ENCODE results near the gene USP25.

USP25 gene

DNA sequence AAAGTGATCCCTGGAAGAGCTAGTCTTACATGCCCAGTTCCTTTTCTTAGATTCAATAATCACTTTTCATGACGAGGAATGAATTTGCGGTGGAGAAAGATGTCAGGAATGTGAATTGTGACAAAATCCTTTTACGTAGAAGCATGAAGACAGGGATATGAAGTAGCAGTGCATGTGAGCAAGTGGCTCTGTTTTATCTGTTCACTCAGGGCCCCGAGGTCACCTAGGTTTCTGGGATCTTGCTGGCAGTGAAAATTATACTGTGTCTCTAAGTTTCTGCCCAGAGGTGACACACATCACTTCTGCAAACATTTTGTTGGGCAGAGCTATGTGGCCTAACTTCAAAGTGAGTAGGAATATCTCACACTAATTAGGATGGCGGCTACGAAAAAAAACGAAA lies 79.3 kb downstream of the USP25 start:
- no peak for DNase-seq (ENCODE audit: low read depth in 3 of 3, low spot score in 1 of 3)

DNA sequence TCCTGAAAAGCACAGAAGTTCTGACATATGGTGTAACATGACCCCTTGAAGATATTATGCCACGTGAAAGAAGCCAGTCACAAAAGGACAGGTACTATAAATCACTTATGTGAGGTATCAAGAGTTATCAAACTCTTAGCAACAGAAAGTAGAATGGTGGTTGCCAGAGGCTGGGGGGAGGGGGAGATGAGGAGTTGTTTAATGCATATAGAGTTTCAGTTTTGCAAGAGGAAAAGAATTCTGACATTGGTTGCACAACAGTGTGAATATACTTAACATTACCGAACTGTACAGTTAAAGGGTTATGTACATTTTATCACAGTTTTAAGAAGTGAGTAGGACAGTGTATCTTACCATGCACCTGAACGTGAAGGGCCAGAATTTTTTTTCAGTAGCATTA lies 80.0 kb downstream of the USP25 start:
- DNase-seq (ENCODE audit: low read depth in 3 of 3, low spot score in 1 of 3) = no peak

DNA sequence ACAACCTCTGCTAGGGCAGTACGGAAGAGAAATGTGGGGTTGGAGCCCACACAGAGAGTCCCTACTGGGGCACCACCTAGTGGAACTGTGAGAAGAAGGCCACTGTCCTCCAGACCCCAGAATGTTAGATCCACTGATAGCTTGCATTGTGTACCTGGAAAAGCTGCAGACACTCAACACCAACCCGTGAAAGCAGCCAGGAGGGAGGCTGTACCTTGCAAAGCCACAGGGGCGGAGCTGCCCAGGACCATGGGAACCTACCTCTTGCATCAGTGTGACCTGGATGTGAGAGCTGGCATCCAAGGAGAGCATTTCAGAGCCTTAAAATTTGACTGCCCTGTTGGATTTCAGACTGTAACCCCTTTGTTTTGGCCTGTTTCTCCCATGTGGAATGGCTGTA lies 85.5 kb downstream of the USP25 start:
- DNase-seq (ENCODE audit: low read depth in 3 of 3, low spot score in 1 of 3) = no peak

DNA sequence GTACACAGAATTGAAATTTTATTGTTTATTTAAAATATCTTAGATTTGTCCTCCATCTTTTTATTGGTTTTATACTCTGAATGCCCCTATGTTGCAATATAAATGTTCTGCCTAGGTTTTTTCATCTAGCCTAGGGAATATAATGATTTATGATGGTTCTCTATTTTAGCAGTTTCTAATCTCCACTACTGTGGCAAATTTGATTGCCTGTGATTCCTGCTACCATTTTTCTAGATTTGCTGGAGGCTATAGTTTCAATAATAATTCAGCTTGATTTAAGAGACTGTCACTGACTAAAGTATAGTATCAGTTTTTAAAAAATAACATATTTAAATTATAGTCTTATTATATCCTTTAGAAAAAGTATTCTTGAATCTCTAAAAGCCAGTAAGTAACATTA lies 90.5 kb downstream of the USP25 start:
- DNase-seq (ENCODE audit: low read depth in 3 of 3, low spot score in 1 of 3) = no peak

DNA sequence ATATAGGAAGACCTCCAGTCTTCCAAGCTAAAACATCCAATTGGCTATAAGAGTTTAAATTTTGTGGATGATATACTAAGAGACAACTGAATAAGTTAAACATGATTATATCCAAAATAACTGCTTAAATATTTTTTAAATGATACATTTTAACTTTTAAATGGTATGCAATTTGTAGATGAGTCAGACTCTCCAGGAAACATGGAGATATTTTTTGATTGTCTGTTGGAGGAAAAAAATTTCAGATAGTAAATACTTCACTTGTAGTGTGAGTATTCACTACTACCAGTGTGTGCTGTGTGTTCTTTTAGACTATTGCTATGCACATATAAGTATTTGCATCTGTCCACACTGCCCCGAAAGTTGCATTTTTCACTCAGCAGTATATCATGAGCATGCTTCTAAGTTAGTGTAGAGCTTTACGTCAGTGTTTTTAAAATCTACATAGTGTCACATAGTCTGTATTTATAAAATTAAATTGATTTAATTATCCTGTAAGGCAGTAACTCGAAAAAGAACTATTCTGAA lies 91.1 kb downstream of the USP25 start:
- DNase-seq (ENCODE audit: low read depth in 3 of 3, low spot score in 1 of 3) = no peak

DNA sequence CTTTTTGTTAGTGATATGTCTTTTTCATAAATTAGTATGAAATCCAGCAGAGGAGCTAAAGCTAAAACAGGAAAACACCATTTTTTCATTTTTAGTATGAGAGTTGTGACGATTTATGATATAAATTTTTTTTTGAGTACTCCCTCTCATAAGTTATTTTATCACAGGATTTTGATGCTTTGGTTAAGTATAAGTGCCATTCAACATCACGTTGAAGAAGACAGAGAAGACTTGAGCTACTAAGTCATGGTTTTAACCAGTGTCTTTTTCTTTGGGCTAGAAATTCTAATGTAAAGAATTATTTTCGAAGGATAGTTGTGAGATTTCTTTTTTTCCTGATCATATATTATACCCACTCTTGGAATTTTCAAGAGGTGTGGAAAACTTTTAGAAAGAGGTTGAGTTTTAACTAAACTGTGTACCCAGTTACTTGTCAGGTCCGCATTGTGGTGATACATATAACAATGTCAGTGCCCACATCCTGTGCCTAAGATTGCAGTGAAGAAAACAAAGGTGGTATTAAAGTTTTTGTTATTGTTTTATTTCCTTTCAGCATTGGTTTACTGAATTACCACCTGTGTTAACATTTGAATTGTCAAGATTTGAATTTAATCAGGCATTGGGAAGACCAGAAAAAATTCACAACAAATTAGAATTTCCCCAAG lies 93.8 kb downstream of the USP25 start:
- no peak for DNase-seq (ENCODE audit: low read depth in 3 of 3, low spot score in 1 of 3)

DNA sequence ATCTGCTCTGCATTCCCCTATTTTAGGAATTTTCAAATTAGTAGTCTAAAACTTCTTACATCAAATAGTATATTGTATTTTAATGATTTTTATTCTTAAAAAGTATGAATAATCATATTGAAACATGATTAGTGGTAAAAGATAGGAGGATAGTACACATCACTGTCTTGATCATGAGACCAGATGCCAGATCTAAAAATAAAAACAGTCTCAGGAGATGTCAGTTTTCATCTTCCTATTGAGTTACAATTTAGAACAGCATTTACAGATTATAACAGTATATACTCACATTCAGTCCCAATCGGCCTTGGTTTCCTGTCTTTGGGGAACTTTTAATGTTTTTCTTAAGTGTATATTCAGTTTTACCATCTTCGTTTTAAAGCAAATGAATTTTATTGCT lies 95.9 kb downstream of the USP25 start:
- DNase-seq (ENCODE audit: low read depth in 3 of 3, low spot score in 1 of 3) = no peak

DNA sequence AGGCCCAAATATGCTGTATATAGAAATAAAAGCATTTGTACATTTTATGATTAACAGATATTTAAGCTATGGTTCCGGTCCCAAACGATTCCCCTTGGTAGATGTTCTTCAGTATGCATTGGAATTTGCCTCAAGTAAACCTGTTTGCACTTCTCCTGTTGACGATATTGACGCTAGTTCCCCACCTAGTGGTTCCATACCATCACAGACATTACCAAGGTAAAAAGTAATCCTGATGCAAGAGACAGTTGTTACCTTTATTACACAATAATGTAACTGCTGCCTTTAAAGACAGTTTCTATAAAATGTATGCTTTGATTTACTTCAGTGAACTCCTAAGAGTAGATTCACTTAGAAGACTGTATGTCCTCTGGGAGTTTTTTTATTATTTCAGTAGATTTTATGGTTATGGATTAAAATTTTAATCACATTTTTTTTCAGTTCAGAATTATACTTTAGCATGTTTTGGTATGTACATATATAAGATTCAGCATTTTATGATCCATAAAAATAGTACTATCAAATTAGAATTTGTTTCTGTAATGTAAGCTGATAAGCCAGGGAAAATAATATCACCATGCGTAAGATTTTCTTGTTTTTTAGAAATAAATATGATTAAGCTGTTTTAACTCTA lies 96.5 kb downstream of the USP25 start:
- DNase-seq (ENCODE audit: low read depth in 3 of 3, low spot score in 1 of 3) = peak in 1 of 3 donors; percentile 8

DNA sequence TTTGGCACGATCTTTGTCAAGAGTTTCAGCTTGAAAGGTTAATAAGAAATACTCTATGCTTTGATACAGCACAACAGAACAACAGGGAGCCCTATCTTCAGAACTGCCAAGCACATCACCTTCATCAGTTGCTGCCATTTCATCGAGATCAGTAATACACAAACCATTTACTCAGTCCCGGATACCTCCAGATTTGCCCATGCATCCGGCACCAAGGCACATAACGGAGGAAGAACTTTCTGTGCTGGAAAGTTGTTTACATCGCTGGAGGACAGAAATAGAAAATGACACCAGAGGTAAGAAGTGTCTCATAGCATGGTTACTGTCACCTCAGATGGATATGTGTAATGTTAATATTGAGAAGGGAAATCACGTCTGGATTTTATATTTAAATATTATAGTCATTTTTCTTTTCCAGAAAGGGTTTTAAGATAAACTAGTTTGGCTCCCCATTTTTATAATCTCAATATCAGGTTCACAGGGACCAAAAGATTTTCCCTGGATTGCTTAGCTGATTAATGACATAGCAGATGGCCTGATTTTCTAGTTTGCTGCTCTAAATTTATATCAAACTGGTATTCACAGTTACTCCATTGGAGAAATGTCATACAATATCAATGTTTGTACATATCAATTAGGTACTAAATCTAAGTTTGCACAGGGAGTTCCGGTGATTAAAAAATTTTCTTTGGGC lies 97.3 kb downstream of the USP25 start:
- DNase-seq (ENCODE audit: low read depth in 3 of 3, low spot score in 1 of 3) = no peak

DNA sequence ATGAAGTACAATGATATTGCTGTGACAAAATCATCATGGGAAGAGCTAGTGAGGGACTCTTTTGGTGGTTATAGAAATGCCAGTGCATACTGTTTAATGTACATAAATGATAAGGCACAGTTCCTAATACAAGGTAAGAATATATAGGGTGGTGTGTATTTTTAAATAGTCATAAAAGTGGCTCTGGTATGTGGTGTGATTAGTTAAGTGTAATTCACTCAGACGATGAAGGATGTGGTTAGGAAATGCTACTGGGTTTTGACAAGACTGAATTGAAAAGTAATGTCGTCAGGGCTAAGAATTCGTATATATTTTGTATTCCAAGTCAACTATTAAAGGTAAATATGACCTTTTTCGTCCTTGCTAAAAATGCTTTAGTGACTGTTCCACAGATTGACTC lies 101.7 kb downstream of the USP25 start:
- DNase-seq (ENCODE audit: low read depth in 3 of 3, low spot score in 1 of 3) = no peak

DNA sequence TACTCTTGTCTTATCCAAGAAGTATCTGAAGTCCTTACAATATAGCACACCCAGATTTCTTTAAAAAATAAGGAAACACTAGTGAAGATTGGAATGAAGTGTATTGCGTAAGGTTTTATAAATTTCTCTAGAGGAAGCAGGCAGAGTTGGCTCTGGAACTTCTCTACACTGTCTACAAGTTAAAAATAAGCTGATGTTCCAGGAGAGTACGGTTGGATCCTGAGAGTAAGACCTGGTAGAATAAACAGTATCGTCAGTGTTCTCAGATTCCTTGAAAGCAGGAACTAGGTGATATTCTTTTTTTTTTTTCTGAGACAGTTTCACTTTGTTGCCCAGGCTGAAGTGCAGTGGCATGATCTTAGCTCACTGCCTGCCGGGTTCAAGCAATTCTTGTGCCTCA lies 107.9 kb downstream of the USP25 start:
- no peak for DNase-seq (ENCODE audit: low read depth in 3 of 3, low spot score in 1 of 3)

DNA sequence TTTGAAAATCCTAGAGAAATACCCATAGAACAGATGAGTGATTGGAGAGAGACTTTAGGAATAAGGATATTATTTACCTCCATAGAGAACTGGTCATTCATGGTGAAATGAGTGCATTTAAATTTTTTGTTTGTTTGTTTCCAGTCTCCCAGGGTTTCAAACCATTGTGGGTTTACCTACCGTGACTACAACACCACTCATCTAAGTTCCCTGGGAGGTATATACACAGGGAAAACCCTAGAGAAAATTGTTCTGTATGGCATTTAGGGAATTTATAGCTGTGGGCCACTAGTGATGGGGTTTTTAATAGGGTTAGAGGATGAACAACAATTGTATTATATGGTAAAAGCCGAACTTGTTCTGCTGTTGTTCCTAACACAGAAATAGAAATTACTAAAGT lies 109.2 kb downstream of the USP25 start:
- DNase-seq (ENCODE audit: low read depth in 3 of 3, low spot score in 1 of 3) = no peak

DNA sequence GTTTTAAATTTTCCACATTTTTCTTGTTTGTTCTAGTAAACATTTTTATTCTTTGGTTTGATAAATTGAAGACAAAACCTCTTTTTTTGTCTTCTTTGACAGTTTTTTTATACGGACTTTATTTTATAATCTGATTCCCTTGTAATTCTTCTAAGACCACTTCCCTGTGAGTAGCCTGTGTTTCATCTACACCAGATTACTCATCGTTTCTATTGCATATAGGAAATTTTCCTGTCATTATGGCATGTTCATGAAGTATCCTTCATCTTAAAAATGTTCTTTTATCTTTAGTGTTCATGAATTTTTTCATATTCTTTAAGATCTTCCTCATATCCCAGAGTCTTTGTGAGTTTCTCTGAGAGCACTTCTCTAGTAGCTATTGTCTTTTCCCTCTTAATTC lies 109.8 kb downstream of the USP25 start:
- DNase-seq (ENCODE audit: low read depth in 3 of 3, low spot score in 1 of 3) = no peak

DNA sequence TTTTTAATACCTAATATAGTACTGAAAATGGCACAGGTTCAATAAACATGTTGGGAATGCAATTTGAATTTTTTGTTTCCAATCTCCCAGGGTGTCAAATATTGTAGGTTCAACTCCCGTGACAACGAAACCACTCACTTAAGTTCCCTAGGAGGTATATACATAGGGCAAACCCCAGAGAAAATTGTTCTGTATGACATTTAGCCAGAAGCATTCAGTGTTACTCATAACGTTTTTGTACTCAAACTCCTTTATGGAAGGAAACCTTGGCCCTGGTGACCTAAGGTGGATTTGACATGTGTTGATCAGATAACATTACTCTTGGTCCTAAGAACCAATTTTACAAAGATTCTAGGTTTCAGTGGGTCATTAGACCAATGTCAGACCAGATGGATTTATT lies 110.6 kb downstream of the USP25 start:
- no peak for DNase-seq (ENCODE audit: low read depth in 3 of 3, low spot score in 1 of 3)

DNA sequence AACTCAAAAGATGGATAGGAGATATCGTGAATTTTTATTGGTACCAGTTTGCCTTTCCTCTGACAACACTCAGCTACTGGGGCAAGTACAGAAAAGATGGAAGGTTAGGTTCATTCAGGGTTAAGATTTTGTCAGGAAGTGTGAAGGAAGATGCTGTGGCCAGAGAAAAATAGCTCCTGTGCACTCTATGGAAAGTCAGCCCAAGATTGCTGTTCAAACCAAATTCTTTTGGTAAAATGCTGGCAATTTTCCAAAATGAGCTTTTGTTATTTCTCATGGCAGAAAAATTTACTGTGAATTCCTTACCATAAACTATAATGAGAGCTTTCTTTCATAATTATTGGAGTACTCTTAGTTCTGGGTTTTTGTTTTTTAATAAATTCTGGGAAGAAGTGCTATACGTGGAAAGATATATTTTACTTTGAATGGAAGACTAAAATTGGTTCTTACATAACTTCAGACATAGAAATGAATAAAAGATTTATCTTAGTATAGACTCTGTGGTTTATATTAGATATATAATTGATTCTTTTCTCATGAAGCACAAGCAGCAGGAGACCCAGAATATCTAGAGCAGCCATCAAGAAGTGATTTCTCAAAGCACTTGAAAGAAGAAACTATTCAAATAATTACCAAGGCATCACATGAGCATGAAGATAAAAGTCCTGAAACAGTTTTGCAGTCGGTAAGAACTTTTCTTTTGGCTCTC lies 112.2 kb downstream of the USP25 start:
- DNase-seq (ENCODE audit: low read depth in 3 of 3, low spot score in 1 of 3) = no peak

DNA sequence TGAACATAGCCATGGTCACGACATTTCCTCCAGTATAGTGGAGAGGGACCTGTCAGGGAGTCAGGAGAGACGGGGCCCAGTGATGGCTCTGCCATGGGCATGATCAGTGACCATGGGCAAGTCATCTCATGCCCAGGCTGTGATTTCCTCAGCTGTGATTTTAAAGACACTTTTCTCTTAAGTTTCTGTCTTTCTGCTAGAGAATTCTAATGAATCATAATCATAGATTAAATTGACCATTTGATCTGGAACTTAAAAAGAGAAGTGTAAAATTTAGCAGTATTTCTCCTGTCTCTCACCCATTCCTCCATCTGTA lies 112.7 kb downstream of the USP25 start:
- DNase-seq (ENCODE audit: low read depth in 3 of 3, low spot score in 1 of 3) = no peak

DNA sequence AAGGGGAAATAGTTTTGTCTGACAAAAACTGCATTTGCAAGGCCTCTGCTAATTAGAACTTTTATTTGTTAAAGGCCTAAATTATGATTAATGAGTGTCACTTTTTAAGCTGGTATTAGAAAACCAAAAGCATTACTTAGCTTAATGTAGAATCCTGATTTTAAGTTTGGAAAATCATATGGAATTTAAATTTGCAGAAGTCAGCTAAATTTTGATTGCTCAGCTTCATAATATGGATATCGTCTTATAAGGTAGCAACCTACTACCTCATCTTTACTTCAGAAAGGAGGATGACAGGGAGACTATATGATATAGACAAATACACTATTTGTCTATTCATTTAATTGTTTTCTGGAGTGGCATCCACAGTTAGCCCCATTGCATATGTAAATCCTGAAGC lies 114.0 kb downstream of the USP25 start:
- DNase-seq (ENCODE audit: low read depth in 3 of 3, low spot score in 1 of 3) = no peak

DNA sequence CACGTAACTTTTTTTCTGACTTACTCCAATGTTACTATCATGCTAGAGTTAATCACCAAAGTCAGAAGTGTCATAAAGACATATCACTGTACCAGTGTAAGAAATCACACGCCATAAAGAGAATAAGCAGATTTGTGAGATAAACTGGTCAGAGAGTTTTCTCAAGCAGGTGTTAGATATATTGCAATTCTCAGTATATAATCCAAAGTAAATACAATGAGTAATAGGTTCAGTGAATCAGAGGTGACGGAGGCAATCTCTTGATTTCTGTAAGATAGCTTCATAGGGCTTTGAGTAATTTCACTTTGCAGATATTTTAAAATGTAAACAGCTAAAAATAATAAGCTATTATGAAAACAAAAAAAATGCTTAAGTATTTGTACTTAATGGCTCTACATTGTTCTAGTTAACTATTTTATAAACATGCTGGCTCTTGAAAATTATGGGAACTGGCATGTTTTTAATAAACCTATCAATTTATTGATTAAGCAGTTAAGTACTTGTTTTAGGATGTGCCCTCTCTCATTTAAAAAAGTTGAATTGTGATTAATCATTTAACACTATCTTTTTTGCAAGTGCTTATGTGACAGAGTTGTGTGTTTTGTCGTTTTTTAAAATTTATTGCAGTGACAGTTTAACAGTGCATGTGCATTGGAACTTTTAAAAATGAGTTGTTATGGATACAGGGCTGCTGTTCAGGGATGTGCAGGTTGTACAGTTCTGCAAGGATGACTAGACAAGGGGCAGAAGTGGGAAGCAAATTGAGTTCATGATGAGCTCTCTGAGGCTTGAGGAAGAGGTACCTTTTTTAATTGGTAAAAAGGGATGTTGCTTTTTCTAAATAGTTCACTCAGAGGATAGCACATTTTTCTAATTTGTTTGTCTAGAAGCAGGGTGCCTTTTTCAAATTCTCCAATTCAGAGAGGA lies 119.1 kb downstream of the USP25 start:
- no peak for DNase-seq (ENCODE audit: low read depth in 3 of 3, low spot score in 1 of 3)

DNA sequence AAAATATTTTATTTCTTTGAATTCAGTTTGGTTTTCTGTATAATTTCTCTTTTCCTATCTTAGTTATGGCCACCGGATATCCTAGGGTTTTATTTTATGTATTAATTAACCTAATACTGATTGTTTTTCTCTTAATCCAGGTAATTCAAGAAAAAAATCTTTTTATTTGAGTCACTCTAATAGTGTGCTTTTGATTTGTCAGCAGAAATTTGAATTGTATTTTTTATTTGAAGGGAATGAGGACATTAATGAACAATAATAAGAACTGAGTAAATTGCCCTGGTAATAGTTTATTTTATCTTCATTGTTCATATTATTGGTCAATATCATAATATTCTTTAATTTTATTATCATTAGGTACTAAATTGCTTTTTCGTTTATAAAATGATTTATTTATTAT lies 120.1 kb downstream of the USP25 start:
- no peak for DNase-seq (ENCODE audit: low read depth in 3 of 3, low spot score in 1 of 3)

DNA sequence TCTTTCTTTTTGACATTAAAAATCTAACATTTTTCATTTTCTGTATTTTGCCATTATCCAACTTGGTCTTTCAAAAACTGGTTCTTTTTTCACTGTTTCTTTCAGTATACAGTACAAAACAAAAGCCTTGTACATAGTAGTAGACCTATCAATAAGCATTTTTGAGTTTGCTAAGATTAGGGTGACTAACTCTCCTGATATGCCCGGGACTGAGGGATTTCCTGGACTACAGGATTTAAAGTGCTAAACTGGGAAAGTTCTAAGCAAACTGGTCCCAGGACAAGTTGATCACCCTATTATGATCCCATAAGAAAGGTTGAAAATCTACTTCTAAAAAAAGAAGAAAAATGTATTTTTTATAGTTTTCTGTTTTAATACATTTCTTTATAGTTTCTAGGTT lies 120.9 kb downstream of the USP25 start:
- no peak for DNase-seq (ENCODE audit: low read depth in 3 of 3, low spot score in 1 of 3)

DNA sequence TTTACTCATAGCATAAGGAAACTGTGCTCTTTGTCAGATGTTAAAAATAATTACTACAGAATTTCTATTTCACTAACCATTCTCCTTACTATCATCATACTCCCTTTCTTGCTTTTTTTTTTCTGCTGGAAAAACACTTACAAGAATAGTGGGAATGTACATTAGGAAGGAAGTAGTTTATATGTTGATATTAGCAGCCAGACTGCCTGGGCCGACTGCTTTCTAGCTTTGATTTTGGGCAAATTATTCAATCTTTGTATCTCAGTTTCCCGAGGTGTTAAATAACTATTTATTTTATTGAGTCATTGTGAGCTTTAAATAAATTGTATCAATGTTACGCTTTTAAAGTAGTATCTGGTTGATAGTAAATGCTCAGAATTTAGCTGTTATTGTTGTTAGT lies 122.4 kb downstream of the USP25 start:
- DNase-seq (ENCODE audit: low read depth in 3 of 3, low spot score in 1 of 3) = no peak
